DOHH2 (cell line): ENCODE results near the gene LGALS8.

Experiments
- H3F3A ChIP-seq: fragments of 200-600 bp; sonication (generic), shearing (Covaris generic); 2 replicates; pipeline ENCODE4 v1.6.0; 2016; ENCODE audit warnings: antibody characterized with exemption, mild to moderate bottlenecking; ENCODE audit not compliant: control insufficient read depth, insufficient read depth
- H3K27ac ChIP-seq: fragments of 200-600 bp; sonication (generic); 2 replicates; pipeline ENCODE4 v1.5.1; 2014; ENCODE audit warnings: low read depth, mild to moderate bottlenecking, low read length, moderate library complexity
- H3K27me3 ChIP-seq: fragments of 200-600 bp; sonication (generic); 2 replicates; pipeline ENCODE4 v1.6.1; 2014; ENCODE audit warnings: mild to moderate bottlenecking, low read length, mixed read lengths; ENCODE audit not compliant: control insufficient read depth
- H3K36me3 ChIP-seq: fragments of 200-600 bp; sonication (generic); 2 replicates; pipeline ENCODE4 v1.6.1; 2014; ENCODE audit warnings: mild to moderate bottlenecking, low read length, moderate library complexity, mixed read lengths; ENCODE audit not compliant: control insufficient read depth
- H3K4me1 ChIP-seq: fragments of 200-600 bp; sonication (generic); 2 replicates; pipeline ENCODE4 v1.6.1; 2014; ENCODE audit warnings: mild to moderate bottlenecking, low read length, mixed read lengths; ENCODE audit not compliant: control insufficient read depth
- H3K4me2 ChIP-seq: fragments of 200-600 bp; sonication (generic); 2 replicates; pipeline ENCODE4 v1.6.0; 2014; ENCODE audit warnings: mild to moderate bottlenecking, low read length, moderate library complexity
- H3K4me3 ChIP-seq: fragments of 200-600 bp; sonication (generic); 2 replicates; pipeline ENCODE4 v1.5.1; 2014; ENCODE audit warnings: mild to moderate bottlenecking, low read length, mixed read lengths
- H3K79me2 ChIP-seq: fragments of 200-600 bp; sonication (generic); 2 replicates; pipeline ENCODE4 v1.6.1; 2014; ENCODE audit warnings: mild to moderate bottlenecking, low read length, mixed read lengths; ENCODE audit not compliant: control insufficient read depth
- H3K9me2 ChIP-seq: fragments of 200-600 bp; sonication (generic); replicated peaks from 2 replicates; pipeline ENCODE4 v1.6.1; 2014; ENCODE audit warnings: mild to moderate bottlenecking, low read length, mixed read lengths; ENCODE audit not compliant: control insufficient read depth
- H3K9me3 ChIP-seq: fragments of 200-600 bp; sonication (generic); 2 replicates; pipeline ENCODE4 v1.6.1; 2014; ENCODE audit warnings: antibody characterized with exemption, low read length, mixed read lengths; ENCODE audit not compliant: control insufficient read depth, insufficient read depth
- H4K20me1 ChIP-seq: fragments of 200-600 bp; sonication (generic); 2 replicates; pipeline ENCODE4 v1.6.0; 2014; ENCODE audit warnings: low read depth, mild to moderate bottlenecking, antibody characterized with exemption, low read length, moderate library complexity; ENCODE audit not compliant: control insufficient read depth, insufficient read depth
- CTCF ChIP-seq: fragments of 200-600 bp; sonication (generic); IDR thresholded peaks from one replicate; pipeline ENCODE4 v1.5.1; 2014; ENCODE audit warnings: antibody characterized with exemption, mild to moderate bottlenecking, low read depth, low read length; ENCODE audit not compliant: poor library complexity, severe bottlenecking
- EZH2phosphoT487 ChIP-seq: fragments of 200-600 bp; sonication (generic); IDR thresholded peaks from 2 replicates; pipeline ENCODE4 v1.6.1; 2017; ENCODE audit warnings: borderline replicate concordance, mild to moderate bottlenecking, antibody characterized with exemption, low read length, moderate library complexity, mixed read lengths

LGALS8 gene

GRCh38 chr1:236507022-236507700 is 16.6 kb upstream of the LGALS8 start:
- Histone ChIP-seq H3F3A (no peaks in the 10 kb centered on the region), H4K20me1 (no peaks in the 10 kb centered on the region), H3K4me1 (no peaks in the 10 kb centered on the region), H3K9me2 (no peaks in the 10 kb centered on the region), H3K4me2 (no peak overlapping the region), H3K36me3 (no peaks in the 10 kb centered on the region), H3K79me2 (no peaks in the 10 kb centered on the region), H3K4me3 (no peak overlapping the region), H3K27me3 (peaks cover 10% of the 10 kb centered on the region), H3K27ac (no peak overlapping the region), H3K9me3 (no peaks in the 10 kb centered on the region)
- TF ChIP-seq EZH2phosphoT487 (no peak), CTCF (no peak)

GRCh38 chr1:236508593-236509027 is 15.2 kb upstream of the LGALS8 start:
- no peak for TF ChIP-seq CTCF
- no peak for TF ChIP-seq EZH2phosphoT487
- no peak overlapping the region for H3K4me2 ChIP-seq
- H4K20me1 ChIP-seq: no peaks in the 10 kb centered on the region
- H3F3A ChIP-seq: no peaks in the 10 kb centered on the region
- H3K4me1 ChIP-seq: no peaks in the 10 kb centered on the region
- peaks cover 10% of the 10 kb centered on the region for H3K27me3 ChIP-seq
- H3K79me2 ChIP-seq: no peaks in the 10 kb centered on the region
- no peaks in the 10 kb centered on the region for H3K9me3 ChIP-seq
- no peak overlapping the region for H3K4me3 ChIP-seq
- H3K9me2 ChIP-seq: no peaks in the 10 kb centered on the region
- H3K36me3 ChIP-seq: no peaks in the 10 kb centered on the region
- H3K27ac ChIP-seq: no peak overlapping the region

GRCh38 chr1:236509203-236509602 is 14.6 kb upstream of the LGALS8 start:
- no peaks in the 10 kb centered on the region for H3K4me1 ChIP-seq
- no peaks in the 10 kb centered on the region for H3K9me3 ChIP-seq
- peaks cover 10% of the 10 kb centered on the region for H3K27me3 ChIP-seq
- H3K9me2 ChIP-seq: no peaks in the 10 kb centered on the region
- TF ChIP-seq EZH2phosphoT487 (no peak), CTCF (no peak)
- no peaks in the 10 kb centered on the region for H3K36me3 ChIP-seq
- H3K4me3 ChIP-seq: no peak overlapping the region
- no peak overlapping the region for H3K27ac ChIP-seq
- no peaks in the 10 kb centered on the region for H3F3A ChIP-seq
- H4K20me1 ChIP-seq: no peaks in the 10 kb centered on the region
- H3K4me2 ChIP-seq: no peak overlapping the region
- no peaks in the 10 kb centered on the region for H3K79me2 ChIP-seq
